Neural cell (in vitro differentiated cells): ENCODE measurements around the gene RAX. TPM values are rescaled to one million over a fixed set of nuclear protein-coding genes. Genes with fewer than 3 reads are reported as not detected.

Experiments used
- H2AFZ ChIP-seq: fragments of 200-600, 300-800 bp; sonication (generic), shearing (Covaris generic); 2 replicates; pipeline ENCODE4 v1.6.0; 2014; ENCODE audit warnings: low read depth, mild to moderate bottlenecking, antibody characterized with exemption, low read length, moderate library complexity
- H3F3A ChIP-seq: fragments of 200-600 bp; shearing (Covaris generic); 2 replicates; pipeline ENCODE4 v1.6.1; 2016; ENCODE audit warnings: mild to moderate bottlenecking, moderate library complexity, mixed read lengths, antibody characterized with exemption, low read length; ENCODE audit not compliant: insufficient read depth, poor library complexity, severe bottlenecking
- H3K27ac ChIP-seq: fragments of 200-600, 300-800 bp; sonication (generic), shearing (Covaris generic); 2 replicates; pipeline ENCODE4 v1.5.1; 2014; ENCODE audit warnings: mild to moderate bottlenecking, low read length, moderate library complexity
- H3K27me3 ChIP-seq: fragments of 300-800, 200-600 bp; sonication (generic), shearing (Covaris generic); 2 replicates; pipeline ENCODE4 v1.6.0; 2014; ENCODE audit warnings: mild to moderate bottlenecking, low read depth, low read length, moderate library complexity; ENCODE audit not compliant: insufficient read depth
- H3K36me3 ChIP-seq: fragments of 300-800, 200-600 bp; sonication (generic), shearing (Covaris generic); 2 replicates; pipeline ENCODE4 v1.5.1; 2014; ENCODE audit warnings: mild to moderate bottlenecking, antibody characterized with exemption, low read length, moderate library complexity; ENCODE audit not compliant: insufficient read depth
- H3K4me2 ChIP-seq: fragments of 300-800, 200-600 bp; sonication (generic), shearing (Covaris generic); 2 replicates; pipeline ENCODE4 v1.6.0; 2014; ENCODE audit warnings: mild to moderate bottlenecking, low read length
- H3K4me3 ChIP-seq: fragments of 300-800, 200-600 bp; sonication (generic), shearing (Covaris generic); 2 replicates; pipeline ENCODE4 v1.5.1; 2014; ENCODE audit warnings: mild to moderate bottlenecking, low read length, moderate library complexity
- H3K79me2 ChIP-seq: fragments of 200-600 bp; shearing (Covaris generic); replicated peaks from 2 replicates; pipeline ENCODE4 v1.6.0; 2014; ENCODE audit warnings: mild to moderate bottlenecking, low read length, moderate library complexity; ENCODE audit not compliant: insufficient read depth
- H3K9ac ChIP-seq: fragments of 300-800, 200-600 bp; sonication (generic), shearing (Covaris generic); 2 replicates; pipeline ENCODE4 v1.6.1; 2016; ENCODE audit warnings: mild to moderate bottlenecking, low read length, mixed read lengths
- H3K9me2 ChIP-seq: fragments of 200-600 bp; shearing (Covaris generic); 2 replicates; pipeline ENCODE4 v1.6.1; 2016; ENCODE audit warnings: mild to moderate bottlenecking, low read length, mixed read lengths; ENCODE audit not compliant: insufficient read depth
- H3K9me3 ChIP-seq: fragments of 200-600, 300-800 bp; sonication (generic), shearing (Covaris generic); 2 replicates; pipeline ENCODE4 v1.6.1; 2016; ENCODE audit warnings: mild to moderate bottlenecking, mixed run types, low read length, moderate library complexity, mixed read lengths
- H4K20me1 ChIP-seq: fragments of 200-600 bp; shearing (Covaris generic); 2 replicates; pipeline ENCODE4 v1.6.1; 2016; ENCODE audit warnings: mild to moderate bottlenecking, mixed run types; ENCODE audit not compliant: insufficient read depth
- CTCF ChIP-seq: fragments of 450-650 bp; IDR thresholded peaks from 2 replicates; pipeline ENCODE4 v1.5.1; 2014; ENCODE audit warnings: antibody characterized with exemption, mild to moderate bottlenecking, moderate library complexity; ENCODE audit not compliant: poor library complexity, severe bottlenecking
- EP300 ChIP-seq: fragments of 450-650 bp; conservative IDR thresholded peaks from 2 replicates; pipeline ENCODE4 v1.6.1; 2014; ENCODE audit warnings: antibody characterized with exemption, mild to moderate bottlenecking, moderate library complexity; ENCODE audit not compliant: poor library complexity, severe bottlenecking
- EZH2 ChIP-seq: fragments of 200-600, 300-800 bp; shearing (Covaris generic), sonication (generic); IDR thresholded peaks from 2 replicates; pipeline ENCODE4 v1.6.1; 2014; ENCODE audit warnings: antibody characterized with exemption, low read length, borderline replicate concordance, mild to moderate bottlenecking; ENCODE audit not compliant: insufficient read depth, poor library complexity, severe bottlenecking
- MXI1 ChIP-seq: fragments of 450-650 bp; conservative IDR thresholded peaks from 2 replicates; pipeline ENCODE4 v1.6.1; 2014; ENCODE audit warnings: antibody characterized with exemption, mild to moderate bottlenecking; ENCODE audit not compliant: poor library complexity, severe bottlenecking
- POLR2AphosphoS5 ChIP-seq: IDR thresholded peaks from 2 replicates; pipeline ENCODE4 v1.6.1; 2012
- RAD21 ChIP-seq: fragments of 450-650 bp; conservative IDR thresholded peaks from 2 replicates; pipeline ENCODE4 v1.6.1; 2014; ENCODE audit warnings: antibody characterized with exemption, mild to moderate bottlenecking, moderate library complexity
- REST ChIP-seq: IDR thresholded peaks from 2 replicates; pipeline ENCODE4 v1.6.1; 2012; ENCODE audit warnings: borderline replicate concordance
- SMC3 ChIP-seq: fragments of 450-650 bp; conservative IDR thresholded peaks from 2 replicates; pipeline ENCODE4 v1.6.1; 2014; ENCODE audit warnings: antibody characterized with exemption, mild to moderate bottlenecking, moderate library complexity; ENCODE audit not compliant: poor library complexity
- TAF1 ChIP-seq: IDR thresholded peaks from 2 replicates; pipeline ENCODE4 v1.6.1; 2012; ENCODE audit warnings: low read depth
- polyA plus RNA-seq: library from polyadenylated mRNA; depleted of rRNA; stranded (reverse); fragments of >200 nt; gene quantifications from 2 replicates; pipeline ENCODE4 v1.2.3, GENCODE V29; 2014

The RAX gene
- polyA plus RNA-seq, 1 donor from 2014 or later = not detected

GRCh38 chr18:59266459-59266858 is 6.8 kb downstream of the RAX start:
- no peak overlapping the region for H3K4me3 ChIP-seq
- H4K20me1 ChIP-seq = no peaks in the 10 kb centered on the region
- no peaks in the 10 kb centered on the region for H3F3A ChIP-seq
- H3K27me3 ChIP-seq = peaks cover 86% of the 10 kb centered on the region
- TF ChIP-seq SMC3 (no peak), REST (no peak), EP300 (no peak), EZH2 (no peak), POLR2AphosphoS5 (no peak), CTCF (no peak)
- H2AFZ ChIP-seq = no peak overlapping the region
- H3K79me2 ChIP-seq = no peaks in the 10 kb centered on the region
- H3K4me2 ChIP-seq = no peak overlapping the region
- H3K9me2 ChIP-seq = no peaks in the 10 kb centered on the region
- no peaks in the 10 kb centered on the region for H3K36me3 ChIP-seq
- H3K27ac ChIP-seq = no peak overlapping the region
- H3K9me3 ChIP-seq = peaks cover 15% of the 10 kb centered on the region
- no peak overlapping the region for H3K9ac ChIP-seq

- H3K4me3 ChIP-seq = no peak overlapping the region
Observed at GRCh38 chr18:59265974-59266369, 7.3 kb downstream of the RAX start.

More at GRCh38 chr18:59265974-59266369, 7.3 kb downstream of the RAX start:
- Histone ChIP-seq H3K9me2 (no peaks in the 10 kb centered on the region), H3K4me2 (no peak overlapping the region), H3K27me3 (peaks cover 82% of the 10 kb centered on the region), H3K36me3 (no peaks in the 10 kb centered on the region), H3K9ac (no peak overlapping the region), H2AFZ (no peak overlapping the region), H3K79me2 (no peaks in the 10 kb centered on the region), H3K9me3 (peaks cover 15% of the 10 kb centered on the region), H3K27ac (no peak overlapping the region), H3F3A (no peaks in the 10 kb centered on the region), H4K20me1 (no peaks in the 10 kb centered on the region)
- TF ChIP-seq SMC3 (no peak), EZH2 (no peak), TAF1 (no peak), RAD21 (no peak), REST (no peak), MXI1 (no peak), EP300 (no peak), POLR2AphosphoS5 (no peak), CTCF (no peak)
